Forelimb muscle (tissue), 1 donor: ENCODE measurements around the gene IMPACT. TPM values are rescaled to one million over a fixed set of nuclear protein-coding genes. Genes with fewer than 3 reads are reported as not detected.

ENCODE experiments used
- DNase-seq: peaks from one replicate; pipeline ENCODE4 v3.0.0-alpha.2; 2013; ENCODE audit warnings: low read depth
- polyA plus RNA-seq: library from polyadenylated mRNA; unstranded; fragments of 120-200 nt; gene quantifications from one replicate; pipeline ENCODE4 v1.2.1, GENCODE V29; 2013; ENCODE audit not compliant: insufficient read length

The IMPACT gene
- polyA plus RNA-seq, 1 donor, result 34.6 TPM

- no peak for DNase-seq
Measured at GRCh38 chr18:24421831-24422230, 4.6 kb upstream of the IMPACT start.

GRCh38 chr18:24426073-24426397 lies 435 bp upstream of the IMPACT start:
- no peak for DNase-seq

- no peak for DNase-seq
Measured at GRCh38 chr18:24427484-24427883, 1.0 kb downstream of the IMPACT start.

- DNase-seq, result no peak
Measured at GRCh38 chr18:24428709-24429108, 2.2 kb downstream of the IMPACT start.

- DNase-seq, result no peak
Measured at GRCh38 chr18:24429188-24429587, 2.7 kb downstream of the IMPACT start.

GRCh38 chr18:24432618-24433017 lies 6.1 kb downstream of the IMPACT start:
- no peak for DNase-seq

- DNase-seq, result no peak
Measured at GRCh38 chr18:24436939-24437338, 10.5 kb downstream of the IMPACT start.

- DNase-seq, result no peak
Measured at GRCh38 chr18:24443870-24444269, 17.4 kb downstream of the IMPACT start.

GRCh38 chr18:24446453-24446852 lies 20.0 kb downstream of the IMPACT start:
- DNase-seq, result no peak

- no peak for DNase-seq
Measured at GRCh38 chr18:24446953-24447538, 20.6 kb downstream of the IMPACT start.

GRCh38 chr18:24447961-24448360 lies 21.5 kb downstream of the IMPACT start:
- no peak for DNase-seq

GRCh38 chr18:24456549-24456948 lies 30.1 kb downstream of the IMPACT start:
- no peak for DNase-seq

GRCh38 chr18:24459772-24460171 lies 33.3 kb downstream of the IMPACT start:
- no peak for DNase-seq

GRCh38 chr18:24460388-24460787 lies 33.9 kb downstream of the IMPACT start, which contains the start of gene HRH4:
Gene HRH4, plus strand, starts transcription at chr18:24460637. Its CDS starts 92 bp downstream, at chr18:24460729.
- no peak for DNase-seq

- no peak for DNase-seq
Measured at GRCh38 chr18:24461996-24462395, 35.5 kb downstream of the IMPACT start.

GRCh38 chr18:24462838-24463775 lies 36.6 kb downstream of the IMPACT start:
- DNase-seq, result no peak

- no peak for DNase-seq
Measured at GRCh38 chr18:24465486-24465885, 39.0 kb downstream of the IMPACT start.

GRCh38 chr18:24466771-24467170 lies 40.3 kb downstream of the IMPACT start:
- DNase-seq, result no peak

- DNase-seq, result no peak
Measured at GRCh38 chr18:24470022-24470618, 43.6 kb downstream of the IMPACT start.

GRCh38 chr18:24470805-24471204 lies 44.3 kb downstream of the IMPACT start:
- DNase-seq, result no peak

- no peak for DNase-seq
Measured at GRCh38 chr18:24472591-24472990, 46.1 kb downstream of the IMPACT start.

GRCh38 chr18:24474406-24474805 lies 47.9 kb downstream of the IMPACT start:
- no peak for DNase-seq
